C4-2B (cell line): ENCODE data around the gene CEP68.

ENCODE experiments used
- H3K27ac ChIP-seq: fragments of 450-650 bp; 2 replicates; pipeline ENCODE4 v1.5.1; 2017
- CTCF ChIP-seq: fragments of 450-650 bp; conservative IDR thresholded peaks from 2 replicates; pipeline ENCODE4 v1.5.1; 2017; ENCODE audit warnings: mild to moderate bottlenecking
- ZFX ChIP-seq: fragments of 450-650 bp; IDR thresholded peaks from 2 replicates; pipeline ENCODE4 v1.6.1; 2017

Gene CEP68

GRCh38 chr2:65093211-65093610 lies 37.0 kb downstream of the CEP68 start:
- TF ChIP-seq CTCF: no peak
- no peak for TF ChIP-seq ZFX
- no peak overlapping the region for H3K27ac ChIP-seq

- TF ChIP-seq CTCF: no peak
- TF ChIP-seq ZFX: no peak
- no peak overlapping the region for H3K27ac ChIP-seq
Observed at GRCh38 chr2:65096948-65097347, 40.7 kb downstream of the CEP68 start.

- H3K27ac ChIP-seq: no peak overlapping the region
- TF ChIP-seq CTCF: no peak
- no peak for TF ChIP-seq ZFX
Observed at GRCh38 chr2:65097844-65098243, 41.6 kb downstream of the CEP68 start.

GRCh38 chr2:65098741-65099140 lies 42.5 kb downstream of the CEP68 start:
- no peak for TF ChIP-seq CTCF
- TF ChIP-seq ZFX: no peak

GRCh38 chr2:65101071-65101470 lies 44.9 kb downstream of the CEP68 start:
- no peak overlapping the region for H3K27ac ChIP-seq
- TF ChIP-seq CTCF (no peak), ZFX (no peak)

More at GRCh38 chr2:65098741-65099140, 42.5 kb downstream of the CEP68 start:
- no peak overlapping the region for H3K27ac ChIP-seq

- peak overlapping the region; percentile 48 for H3K27ac ChIP-seq
- TF ChIP-seq ZFX (no peak), CTCF (no peak)
Observed at GRCh38 chr2:65103013-65103715, 46.9 kb downstream of the CEP68 start.

- TF ChIP-seq CTCF: no peak
- TF ChIP-seq ZFX: no peak
- H3K27ac ChIP-seq: no peak overlapping the region
Observed at GRCh38 chr2:65107530-65107929, 51.3 kb downstream of the CEP68 start.
